OCI-LY7 (cell line): ENCODE measurements around the gene SPATA31E1.
"Not testable (repeated sequence)": the region's sequence is repeated elsewhere in the genome, so short reads cannot be mapped to it uniquely, and the experiment has no call there.

Source experiments
- CTCF ChIP-seq: fragments of 200-600 bp; sonication (generic); conservative IDR thresholded peaks from 2 replicates; pipeline ENCODE4 v1.5.1; 2014; ENCODE audit warnings: mild to moderate bottlenecking, antibody characterized with exemption, low read length, moderate library complexity, mixed read lengths
- EZH2phosphoT487 ChIP-seq: fragments of 200-600 bp; sonication (generic); IDR thresholded peaks from 2 replicates; pipeline ENCODE4 v1.6.1; 2018; ENCODE audit warnings: low read depth, borderline replicate concordance, mild to moderate bottlenecking, mixed run types, antibody characterized with exemption, low read length, moderate library complexity, mixed read lengths

- TF ChIP-seq CTCF, EZH2phosphoT487: not testable (repeated sequence)
Observed at GRCh38 chr9:87937352-87937751, 54.7 kb downstream of the SPATA31E1 start.
